Measurements from ENCODE around the gene SOX18.

Gene SOX18

DNA sequence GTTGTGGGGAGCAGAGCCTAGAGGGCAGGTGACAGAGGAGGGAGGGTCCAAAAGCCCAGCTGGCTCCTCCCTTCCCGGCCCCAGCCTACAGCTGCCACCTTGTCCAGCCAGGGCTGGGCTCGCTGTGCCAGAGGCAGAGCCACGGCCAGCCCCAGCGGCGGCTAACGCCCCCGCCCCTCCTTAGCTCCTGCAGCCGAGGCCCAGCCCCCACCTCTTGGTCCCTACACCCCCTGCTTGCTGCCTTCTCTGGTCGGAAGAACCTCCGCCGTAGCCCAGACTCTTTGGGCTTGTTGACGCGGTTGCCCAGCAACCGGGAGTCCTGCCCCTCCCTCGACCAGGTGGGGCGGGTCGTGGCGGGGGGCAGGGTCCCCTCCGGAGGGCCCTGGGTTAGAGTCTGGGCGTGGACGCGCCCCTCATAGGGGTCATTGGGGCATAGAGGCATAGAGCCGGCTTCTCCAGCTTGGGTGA lies 35.3 kb upstream of the SOX18 start:
- no peak for TF ChIP-seq CTCF (IDR thresholded peaks at IDR 0.05; ENCODE audit: extremely low read depth, insufficient read depth, missing control alignments)
- in situ Hi-C loops (cut with MboI; ENCODE audit: low pct_unique_long_range_greater_than_20kb, low sequenced_read_pairs, unreplicated experiment): no loop called here
- DNase-seq (ENCODE audit: low spot score): no peak

GRCh38 chr20:64083804-64084684 lies 34.6 kb upstream of the SOX18 start, which contains the start of gene LKAAEAR1:
TSS of gene LKAAEAR1 (minus strand) at chr20:64084398. CDS start at chr20:64084219, 179 bp downstream.
- DNase-seq (ENCODE audit: low spot score): no peak
- TF ChIP-seq CTCF (IDR thresholded peaks at IDR 0.05; ENCODE audit: extremely low read depth, insufficient read depth, missing control alignments): no peak
- in situ Hi-C loops (cut with MboI; ENCODE audit: low pct_unique_long_range_greater_than_20kb, low sequenced_read_pairs, unreplicated experiment): no loop called here

DNA sequence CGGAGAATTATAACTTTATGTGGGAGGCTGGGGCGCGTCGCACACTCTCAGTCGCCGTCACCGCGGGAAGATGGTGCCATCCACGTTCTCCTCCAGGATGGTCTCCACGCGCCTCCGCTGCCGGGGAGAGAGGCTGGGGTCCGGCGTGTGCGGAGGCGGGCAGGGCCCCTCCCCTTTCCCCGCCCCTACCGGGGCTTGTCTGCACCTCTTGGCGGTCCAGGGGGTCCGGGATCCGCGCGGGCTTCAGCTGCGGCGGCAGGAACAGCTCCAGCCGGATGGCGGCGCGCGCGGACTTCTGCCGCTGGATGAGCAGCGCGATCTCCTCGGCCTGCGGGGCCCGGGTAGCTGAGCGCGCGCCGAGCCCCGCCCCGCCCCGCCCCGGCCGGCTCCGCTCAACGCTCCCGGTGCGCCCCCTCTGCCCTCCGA lies 34.0 kb upstream of the SOX18 start:
- peak; percentile 91 for TF ChIP-seq CTCF (IDR thresholded peaks at IDR 0.05; ENCODE audit: extremely low read depth, insufficient read depth, missing control alignments)
- peak; percentile 88 for DNase-seq (ENCODE audit: low spot score)
- in situ Hi-C loops (cut with MboI; ENCODE audit: low pct_unique_long_range_greater_than_20kb, low sequenced_read_pairs, unreplicated experiment): no loop called here

- TF ChIP-seq CTCF (IDR thresholded peaks at IDR 0.05; ENCODE audit: extremely low read depth, insufficient read depth, missing control alignments): peak; percentile 4
- in situ Hi-C loops (cut with MboI; ENCODE audit: low pct_unique_long_range_greater_than_20kb, low sequenced_read_pairs, unreplicated experiment): no loop called here
- DNase-seq (ENCODE audit: low spot score): no peak
Observed at GRCh38 chr20:64082820-64083377, 33.5 kb upstream of the SOX18 start.

- in situ Hi-C loops (cut with MboI; ENCODE audit: low pct_unique_long_range_greater_than_20kb, low sequenced_read_pairs, unreplicated experiment): no loop called here
Observed at GRCh38 chr20:64082126-64082731, 32.8 kb upstream of the SOX18 start.

More at GRCh38 chr20:64082126-64082731, 32.8 kb upstream of the SOX18 start:
- TF ChIP-seq CTCF (IDR thresholded peaks at IDR 0.05; ENCODE audit: extremely low read depth, insufficient read depth, missing control alignments): no peak
- DNase-seq (ENCODE audit: low spot score): no peak

Measured in GM13977 (cell line).